ENCODE data around the gene DPEP1.
"Not testable (repeated sequence)": the region's sequence is repeated elsewhere in the genome, so short reads cannot be mapped to it uniquely, and the experiment has no call there.

DPEP1 gene

GRCh38 chr16:89577055-89577759 is 36.2 kb upstream of the DPEP1 start:
- no peak for DNase-seq (ENCODE audit: low read depth)

GRCh38 chr16:89579351-89579750 is 34.1 kb upstream of the DPEP1 start:
- DNase-seq (ENCODE audit: low read depth) = no peak

GRCh38 chr16:89581045-89581695 is 32.3 kb upstream of the DPEP1 start:
- peak; percentile 86 for DNase-seq (ENCODE audit: low read depth)

- no peak for DNase-seq (ENCODE audit: low read depth)
Measured at GRCh38 chr16:89581861-89582563, 31.4 kb upstream of the DPEP1 start.

- DNase-seq (ENCODE audit: low read depth) = no peak
Measured at GRCh38 chr16:89582614-89583196, 30.7 kb upstream of the DPEP1 start.

GRCh38 chr16:89583197-89583894 is 30.1 kb upstream of the DPEP1 start:
- no peak for DNase-seq (ENCODE audit: low read depth)

- DNase-seq (ENCODE audit: low read depth) = no peak
Measured at GRCh38 chr16:89583895-89584644, 29.4 kb upstream of the DPEP1 start.

- no peak for DNase-seq (ENCODE audit: low read depth)
Measured at GRCh38 chr16:89584768-89585549, 28.5 kb upstream of the DPEP1 start.

- no peak for DNase-seq (ENCODE audit: low read depth)
Measured at GRCh38 chr16:89586218-89586617, 27.2 kb upstream of the DPEP1 start.

GRCh38 chr16:89586853-89587252 is 26.6 kb upstream of the DPEP1 start:
- no peak for DNase-seq (ENCODE audit: low read depth)

- DNase-seq (ENCODE audit: low read depth) = not testable (repeated sequence)
Measured at GRCh38 chr16:89587676-89588075, 25.8 kb upstream of the DPEP1 start.

GRCh38 chr16:89588413-89589109 is 24.9 kb upstream of the DPEP1 start:
- no peak for DNase-seq (ENCODE audit: low read depth)

- DNase-seq (ENCODE audit: low read depth) = no peak
Measured at GRCh38 chr16:89589241-89589926, 24.1 kb upstream of the DPEP1 start.

- no peak for DNase-seq (ENCODE audit: low read depth)
Measured at GRCh38 chr16:89593841-89594240, 19.6 kb upstream of the DPEP1 start.

GRCh38 chr16:89595330-89596060 is 17.9 kb upstream of the DPEP1 start:
- no peak for DNase-seq (ENCODE audit: low read depth)

- no peak for DNase-seq (ENCODE audit: low read depth)
Measured at GRCh38 chr16:89596061-89596689, 17.3 kb upstream of the DPEP1 start.

GRCh38 chr16:89596957-89597649 is 16.3 kb upstream of the DPEP1 start:
- DNase-seq (ENCODE audit: low read depth) = no peak

GRCh38 chr16:89598199-89598598 is 15.2 kb upstream of the DPEP1 start:
- DNase-seq (ENCODE audit: low read depth) = no peak

Data from GM04503 (cell line).